ENCODE data around the gene PSMC1. TPM values are rescaled to one million over a fixed set of nuclear protein-coding genes. Genes with fewer than 3 reads are reported as not detected.

The PSMC1 gene
- total RNA-seq, 1 experiment from 2014 or later, result 172 TPM

GRCh38 chr14:90268420-90268819, 12.1 kb downstream of the PSMC1 start:
- Histone ChIP-seq H3K9me3 (replicated peaks) (no peaks in the 10 kb centered on the region), H3K27ac (no peak overlapping the region), H3K27me3 (no peaks in the 10 kb centered on the region), H3K4me3 (no peak overlapping the region), H3K36me3 (peaks cover 84% of the 10 kb centered on the region), H3K4me1 (no peaks in the 10 kb centered on the region)
- no peak for DNase-seq

DNA sequence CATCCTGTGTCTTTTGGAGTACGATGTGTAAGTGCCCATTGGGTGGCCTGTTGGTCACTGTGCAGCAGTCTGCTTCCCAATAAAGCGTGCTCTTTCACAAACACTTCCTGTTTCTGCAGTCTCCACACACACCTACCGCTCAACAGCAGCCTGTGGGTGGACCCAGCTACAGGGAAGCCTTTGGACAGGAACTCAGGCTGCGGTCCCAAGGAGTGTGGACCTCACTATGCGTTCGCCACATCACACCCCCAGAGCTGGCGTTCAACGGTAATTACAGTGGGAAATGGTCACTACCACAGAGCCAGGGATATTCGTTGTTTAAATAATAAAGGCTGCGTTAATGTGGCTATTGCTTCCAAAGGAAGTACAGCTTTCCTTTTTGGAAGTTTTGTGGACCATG, 16.2 kb downstream of the PSMC1 start:
- Histone ChIP-seq H3K9me3 (replicated peaks) (no peaks in the 10 kb centered on the region), H3K36me3 (peaks cover 52% of the 10 kb centered on the region), H3K27ac (no peak overlapping the region), H3K4me3 (no peak overlapping the region), H3K4me1 (no peaks in the 10 kb centered on the region), H3K27me3 (no peaks in the 10 kb centered on the region)
- no peak for DNase-seq

DNA sequence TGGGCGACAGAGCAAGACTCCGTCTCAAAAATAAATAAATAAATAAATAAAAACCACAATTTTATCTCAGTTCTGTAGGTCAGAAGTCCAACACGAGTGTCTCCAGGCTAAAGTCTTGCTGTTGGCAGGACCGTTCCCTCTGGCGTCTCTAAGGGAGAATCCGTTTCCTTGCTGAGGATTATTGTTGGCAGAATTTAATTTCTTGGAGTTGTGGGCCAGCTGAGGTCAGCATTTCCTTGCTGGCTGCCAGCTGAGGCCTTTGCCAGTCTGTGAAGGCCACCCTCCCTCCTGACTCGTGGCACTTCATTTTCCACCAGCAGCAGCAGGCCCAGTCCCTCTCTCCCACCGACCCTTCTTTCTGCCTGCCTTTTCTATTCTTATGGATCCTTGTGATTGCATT, 17.2 kb downstream of the PSMC1 start:
- no peak overlapping the region for H3K27ac ChIP-seq
- DNase-seq, result no peak
- peaks cover 45% of the 10 kb centered on the region for H3K36me3 ChIP-seq
- H3K27me3 ChIP-seq, result no peaks in the 10 kb centered on the region
- no peaks in the 10 kb centered on the region for H3K4me1 ChIP-seq
- no peaks in the 10 kb centered on the region for H3K9me3 ChIP-seq (replicated peaks)
- no peak overlapping the region for H3K4me3 ChIP-seq

GRCh38 chr14:90274019-90274418, 17.7 kb downstream of the PSMC1 start:
- Histone ChIP-seq H3K9me3 (replicated peaks) (no peaks in the 10 kb centered on the region), H3K27ac (no peak overlapping the region), H3K4me1 (no peaks in the 10 kb centered on the region), H3K36me3 (peaks cover 44% of the 10 kb centered on the region), H3K4me3 (no peak overlapping the region), H3K27me3 (no peaks in the 10 kb centered on the region)
- DNase-seq, result no peak

DNA sequence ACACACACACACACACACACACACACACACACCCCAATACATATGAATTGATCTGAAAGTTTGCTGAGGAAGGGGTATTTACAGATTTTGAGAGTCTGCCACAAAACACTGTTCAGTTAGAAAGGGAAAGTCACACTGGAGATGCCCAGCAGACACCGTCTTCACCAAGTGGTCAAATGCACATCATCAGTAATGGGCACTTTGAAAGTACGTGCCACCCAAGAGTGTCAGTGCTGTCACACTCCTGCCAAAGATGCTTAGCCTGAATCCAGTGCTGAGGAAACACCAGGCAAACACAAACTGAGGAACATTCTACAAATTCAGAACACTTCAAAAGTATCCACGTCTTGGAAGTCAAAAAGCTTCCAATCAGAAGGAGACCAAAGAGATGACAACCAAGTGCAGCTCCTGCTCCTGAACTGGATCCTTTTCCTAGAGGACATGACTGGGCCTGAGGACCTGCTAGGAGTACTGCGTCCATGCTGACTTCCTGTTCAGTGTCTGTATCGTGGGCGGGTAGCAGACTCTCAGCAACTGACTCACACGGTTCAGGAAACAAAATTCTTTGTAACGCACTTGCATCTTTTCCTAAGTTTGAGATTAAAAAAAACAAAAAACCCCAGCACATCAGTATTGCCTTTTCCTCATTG, 18.6 kb downstream of the PSMC1 start:
- no peak overlapping the region for H3K27ac ChIP-seq
- H3K4me1 ChIP-seq, result no peaks in the 10 kb centered on the region
- peaks cover 38% of the 10 kb centered on the region for H3K36me3 ChIP-seq
- no peak for DNase-seq
- H3K4me3 ChIP-seq, result no peak overlapping the region
- H3K9me3 ChIP-seq (replicated peaks), result no peaks in the 10 kb centered on the region
- H3K27me3 ChIP-seq, result no peaks in the 10 kb centered on the region

DNA sequence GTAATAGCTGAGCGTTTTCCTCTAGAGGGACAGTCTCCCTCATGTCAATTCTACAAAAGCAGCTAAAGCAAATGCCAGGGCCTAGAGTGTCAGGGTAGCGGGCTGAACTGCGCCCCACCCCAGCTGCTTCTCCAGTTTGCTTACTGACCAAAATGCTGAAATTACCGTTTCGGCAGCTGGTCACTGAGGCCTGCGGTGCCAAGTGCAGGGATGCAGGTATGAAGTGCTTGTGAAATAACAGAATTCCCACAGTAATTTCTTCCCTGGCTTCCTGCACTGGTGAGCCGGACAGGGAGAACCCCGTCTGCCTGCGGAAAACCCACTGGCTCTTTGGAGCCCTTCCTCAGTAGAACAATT, 19.1 kb downstream of the PSMC1 start:
- H3K27me3 ChIP-seq, result no peaks in the 10 kb centered on the region
- DNase-seq, result no peak
- H3K27ac ChIP-seq, result no peak overlapping the region
- H3K9me3 ChIP-seq (replicated peaks), result no peaks in the 10 kb centered on the region
- no peak overlapping the region for H3K4me3 ChIP-seq
- H3K4me1 ChIP-seq, result no peaks in the 10 kb centered on the region
- peaks cover 34% of the 10 kb centered on the region for H3K36me3 ChIP-seq

DNA sequence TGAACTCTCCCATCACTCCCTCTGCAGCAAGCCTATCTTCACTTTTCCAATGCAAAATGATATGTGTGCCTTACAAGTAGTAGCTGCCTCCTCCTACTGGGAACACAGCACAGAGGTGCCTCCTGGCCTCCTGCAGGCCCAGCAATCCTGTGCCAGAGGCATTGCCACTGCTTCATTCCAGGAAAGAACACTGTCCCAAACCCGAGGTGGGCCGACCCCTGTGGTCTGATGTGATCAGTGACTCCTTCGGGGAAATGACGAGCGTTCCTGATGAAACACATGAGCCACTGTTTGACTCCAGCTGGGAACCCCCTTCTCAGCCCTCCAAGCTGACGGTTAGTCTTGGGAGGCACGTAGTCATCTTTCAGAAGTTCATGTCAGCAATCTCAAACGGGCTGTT, 19.5 kb downstream of the PSMC1 start:
- H3K4me3 ChIP-seq, result no peak overlapping the region
- DNase-seq, result no peak
- H3K27me3 ChIP-seq, result no peaks in the 10 kb centered on the region
- H3K27ac ChIP-seq, result no peak overlapping the region
- peaks cover 30% of the 10 kb centered on the region for H3K36me3 ChIP-seq
- no peaks in the 10 kb centered on the region for H3K4me1 ChIP-seq
- no peaks in the 10 kb centered on the region for H3K9me3 ChIP-seq (replicated peaks)

DNA sequence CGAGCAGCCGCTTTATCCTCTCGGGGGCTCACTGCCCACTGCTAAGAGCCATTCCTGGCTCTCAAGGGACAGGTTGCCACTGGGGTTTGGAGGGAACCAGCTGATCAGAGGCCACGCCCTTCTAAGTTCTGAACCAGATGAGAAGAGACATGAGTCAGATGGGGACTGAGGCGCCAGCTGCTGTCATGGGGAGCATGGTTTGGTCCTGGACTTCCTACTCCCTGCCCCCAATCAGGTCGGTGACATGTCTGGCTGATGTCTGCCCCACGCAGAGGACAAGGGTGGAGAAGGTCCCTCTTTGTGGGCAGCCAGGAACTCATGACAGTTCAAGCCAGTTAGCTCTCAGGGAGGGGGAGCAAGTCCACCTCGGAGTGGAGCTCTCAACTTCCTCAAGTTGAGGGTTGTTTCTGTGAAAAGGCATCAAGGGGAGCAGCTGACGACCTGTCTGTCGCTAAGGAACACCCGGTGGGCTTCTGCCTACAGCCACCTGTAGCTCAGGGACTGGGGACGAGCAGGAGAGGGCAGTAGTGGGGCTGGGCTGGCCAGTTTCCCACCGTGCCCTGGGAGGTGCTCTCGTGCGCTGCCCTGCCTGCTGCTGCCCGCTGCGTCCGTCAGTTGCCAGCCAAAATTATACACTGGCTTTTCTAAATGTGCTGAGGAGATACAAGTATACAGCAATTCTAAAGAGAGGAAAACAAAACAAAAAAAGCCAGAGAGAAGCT, 20.5 kb downstream of the PSMC1 start:
- H3K4me1 ChIP-seq, result no peaks in the 10 kb centered on the region
- DNase-seq, result no peak
- H3K36me3 ChIP-seq, result peaks cover 21% of the 10 kb centered on the region
- no peak overlapping the region for H3K4me3 ChIP-seq
- H3K27me3 ChIP-seq, result no peaks in the 10 kb centered on the region
- H3K9me3 ChIP-seq (replicated peaks), result no peaks in the 10 kb centered on the region
- H3K27ac ChIP-seq, result no peak overlapping the region

DNA sequence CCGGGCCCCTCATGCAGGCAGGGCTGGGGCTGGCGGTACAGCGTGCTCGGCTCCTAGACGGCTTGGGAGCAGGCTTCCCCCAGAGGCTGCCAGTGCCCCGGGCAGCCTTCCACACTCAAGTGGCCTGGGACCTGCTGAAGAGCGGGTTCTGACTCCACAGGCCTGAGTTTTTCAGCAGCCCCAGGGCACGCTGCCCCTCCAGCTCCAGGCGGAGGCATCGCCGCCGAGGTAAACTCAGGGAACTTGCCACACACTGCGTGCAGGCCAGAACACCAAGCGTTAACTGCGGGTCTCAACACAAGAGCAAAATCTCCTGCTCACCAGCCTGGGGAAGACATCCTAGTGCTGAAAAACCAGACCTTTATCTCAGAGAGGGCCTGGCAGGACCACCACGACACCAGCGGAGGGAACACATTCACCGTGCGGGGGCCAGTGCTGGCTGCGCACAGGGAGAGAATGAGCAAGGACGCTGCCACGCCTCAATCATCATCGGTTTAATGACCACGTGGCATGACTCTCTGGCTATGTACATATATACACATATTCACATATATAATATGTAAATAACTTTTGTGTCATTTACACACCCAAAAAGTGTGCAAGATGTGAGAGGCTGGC, 21.3 kb downstream of the PSMC1 start:
- H3K27me3 ChIP-seq, result no peaks in the 10 kb centered on the region
- H3K4me1 ChIP-seq, result no peaks in the 10 kb centered on the region
- H3K4me3 ChIP-seq, result no peak overlapping the region
- no peaks in the 10 kb centered on the region for H3K9me3 ChIP-seq (replicated peaks)
- H3K36me3 ChIP-seq, result peaks cover 17% of the 10 kb centered on the region
- DNase-seq, result no peak
- no peak overlapping the region for H3K27ac ChIP-seq

GRCh38 chr14:90278199-90279175, 22.1 kb downstream of the PSMC1 start:
- H3K9me3 ChIP-seq (replicated peaks), result no peaks in the 10 kb centered on the region
- no peaks in the 10 kb centered on the region for H3K27me3 ChIP-seq
- no peak for DNase-seq
- H3K4me3 ChIP-seq, result no peak overlapping the region
- peaks cover 9% of the 10 kb centered on the region for H3K36me3 ChIP-seq
- H3K27ac ChIP-seq, result no peak overlapping the region
- no peaks in the 10 kb centered on the region for H3K4me1 ChIP-seq

GRCh38 chr14:90280096-90280495, 23.7 kb downstream of the PSMC1 start:
- DNase-seq, result no peak
- H3K36me3 ChIP-seq, result peaks cover 7% of the 10 kb centered on the region; the same call in 1 of the 2 replicates

DNA sequence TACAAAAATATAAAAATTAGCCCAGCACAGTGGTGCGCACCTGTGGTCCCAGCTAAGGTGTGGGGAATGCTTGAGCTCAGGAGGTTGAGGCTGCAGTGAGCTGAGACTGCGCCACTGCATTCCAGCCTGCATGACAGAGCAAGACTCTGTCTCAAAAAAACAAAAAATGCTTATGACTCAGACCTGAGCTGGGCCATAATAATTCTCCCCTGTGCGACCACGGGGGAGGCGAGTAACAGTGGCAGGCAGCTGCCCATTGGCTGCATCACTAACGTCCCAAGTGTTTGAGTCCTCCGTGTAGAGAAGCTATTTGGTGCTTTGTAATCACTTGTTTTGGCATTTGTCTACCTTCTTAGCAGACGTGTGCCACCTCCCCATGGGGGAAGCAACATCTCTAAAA, 24.9 kb downstream of the PSMC1 start:
- Histone ChIP-seq H3K4me1 (no peaks in the 10 kb centered on the region), H3K9me3 (replicated peaks) (no peaks in the 10 kb centered on the region), H3K27ac (no peak overlapping the region), H3K36me3 (peaks cover 7% of the 10 kb centered on the region; the same call in 1 of the 2 replicates), H3K4me3 (no peak overlapping the region), H3K27me3 (no peaks in the 10 kb centered on the region)
- no peak for DNase-seq

More at GRCh38 chr14:90280096-90280495, 23.7 kb downstream of the PSMC1 start:
- H3K4me3 ChIP-seq, result no peak overlapping the region
- H3K27me3 ChIP-seq, result no peaks in the 10 kb centered on the region
- H3K27ac ChIP-seq, result no peak overlapping the region
- no peaks in the 10 kb centered on the region for H3K9me3 ChIP-seq (replicated peaks)
- no peaks in the 10 kb centered on the region for H3K4me1 ChIP-seq

DNA sequence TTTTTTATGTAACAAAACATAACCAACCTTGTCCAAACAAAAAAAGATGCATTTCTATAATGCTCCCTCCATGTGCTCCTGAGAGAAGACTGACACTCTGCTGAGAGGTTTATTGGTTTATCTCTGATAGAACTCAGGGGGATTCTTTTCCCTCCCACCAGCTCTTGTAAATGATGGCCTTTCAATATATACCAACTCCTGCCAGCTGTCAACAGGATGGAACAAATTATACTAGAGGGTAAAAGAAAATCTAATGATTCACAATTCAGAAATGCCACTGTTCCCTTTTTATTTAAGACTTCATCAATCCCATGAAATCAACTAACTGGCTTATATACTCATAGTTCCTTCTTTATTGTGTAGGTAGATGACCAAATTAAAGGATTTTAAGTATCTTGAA, 25.4 kb downstream of the PSMC1 start:
- no peak overlapping the region for H3K4me3 ChIP-seq
- no peaks in the 10 kb centered on the region for H3K4me1 ChIP-seq
- no peaks in the 10 kb centered on the region for H3K9me3 ChIP-seq (replicated peaks)
- no peaks in the 10 kb centered on the region for H3K27me3 ChIP-seq
- H3K27ac ChIP-seq, result no peak overlapping the region
- no peak for DNase-seq
- H3K36me3 ChIP-seq, result peaks cover 11% of the 10 kb centered on the region; the same call in 1 of the 2 replicates

DNA sequence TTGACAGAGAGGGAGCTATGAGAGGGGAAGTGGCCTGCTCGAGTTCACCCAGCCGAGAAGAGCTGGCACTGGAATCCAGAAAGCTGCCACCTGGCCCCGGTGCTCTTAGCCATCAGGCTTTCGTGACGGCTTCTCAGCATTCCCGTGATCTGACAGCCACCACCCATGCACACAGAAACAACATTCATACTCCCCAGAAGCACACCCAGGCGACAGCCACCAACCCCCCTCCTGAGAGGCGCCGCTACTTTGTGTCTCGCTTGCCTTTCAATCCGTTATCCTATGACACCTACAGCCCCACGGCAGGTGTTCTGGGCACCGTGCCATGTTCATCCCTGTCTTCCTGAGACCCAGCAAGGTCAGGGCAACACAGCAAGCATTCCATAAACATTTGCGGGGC, 31.4 kb downstream of the PSMC1 start:
- Histone ChIP-seq H3K4me1 (peaks cover 4% of the 10 kb centered on the region), H3K36me3 (peaks cover 17% of the 10 kb centered on the region), H3K27me3 (no peaks in the 10 kb centered on the region), H3K9me3 (replicated peaks) (no peaks in the 10 kb centered on the region), H3K4me3 (no peak overlapping the region), H3K27ac (no peak overlapping the region)
- no peak for DNase-seq

Data from SJCRH30 (cell line).